ENCODE results near the gene ZNF566.
"Not testable (repeated sequence)": the region's sequence is repeated elsewhere in the genome, so short reads cannot be mapped to it uniquely, and the experiment has no call there.

ZNF566 gene

GRCh38 chr19:36489118-36489919, at the start of gene ZNF566:
ZNF566 (minus strand) TSS chr19:36489561; CDS start chr19:36476557, 13,004 bp downstream.
- peak; percentile 98 for DNase-seq

GRCh38 chr19:36528921-36529518, 39.7 kb upstream of the ZNF566 start:
- peak; percentile 34 for DNase-seq

DNA sequence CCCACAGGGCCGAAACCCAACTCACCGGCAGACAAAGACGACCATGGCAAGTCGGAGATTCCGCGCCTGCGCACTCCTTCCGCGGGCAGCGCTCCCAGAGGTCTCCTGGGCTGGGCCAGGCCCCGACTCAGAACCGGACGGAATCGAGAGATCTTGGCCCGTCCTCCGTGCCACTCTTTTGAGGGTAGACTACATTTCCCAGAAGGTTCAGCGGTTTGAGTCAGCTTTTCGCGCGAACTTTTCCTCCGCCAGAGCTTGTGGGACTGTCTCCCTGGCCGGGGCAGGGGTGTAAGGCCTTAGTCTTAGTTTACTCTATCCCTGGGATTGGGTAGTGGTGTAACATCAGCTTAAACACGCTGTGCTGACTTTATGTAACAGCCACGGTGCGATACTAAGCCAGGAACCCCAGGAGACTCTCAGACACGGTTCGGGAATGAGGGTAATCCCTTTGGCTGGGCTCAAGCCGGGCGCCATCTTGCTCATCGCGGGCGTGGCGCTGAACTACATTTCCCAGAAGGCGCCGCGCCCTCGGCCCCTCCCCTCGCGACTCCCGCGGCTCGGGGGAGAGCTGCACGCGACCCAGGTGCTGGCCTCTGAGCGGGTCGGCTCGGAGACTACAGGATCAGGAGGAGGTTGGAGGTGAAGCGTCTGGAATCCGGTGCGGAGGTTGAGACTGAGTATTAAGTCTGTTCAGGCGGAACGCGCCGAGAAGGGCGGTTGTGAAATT, 39.0 kb upstream of the ZNF566 start, which contains the start of gene ZNF260:
Gene ZNF260, minus strand, starts transcription at position 78 of the 727 bp plus-strand sequence. CDS start 13,033 bp downstream, outside the sequence.
- peak; percentile 97 for DNase-seq

DNA sequence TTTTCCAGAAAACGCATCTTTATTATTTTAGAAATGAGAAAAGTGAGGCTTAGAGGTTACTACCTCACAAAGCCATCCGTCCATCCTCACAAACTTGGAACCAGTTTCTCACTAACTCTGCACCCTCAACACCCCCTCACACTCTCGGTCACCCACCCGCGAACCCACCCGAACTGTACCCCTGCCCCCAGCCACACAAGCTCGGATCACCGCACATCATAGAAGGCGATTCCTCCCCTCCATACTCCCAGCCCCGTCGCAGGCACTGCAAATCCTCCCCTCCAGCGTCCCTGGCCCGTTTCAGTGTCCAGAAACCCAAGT, 38.5 kb upstream of the ZNF566 start:
- no peak for DNase-seq

GRCh38 chr19:36527341-36527740, 38.0 kb upstream of the ZNF566 start:
- DNase-seq, result peak; percentile 34

DNA sequence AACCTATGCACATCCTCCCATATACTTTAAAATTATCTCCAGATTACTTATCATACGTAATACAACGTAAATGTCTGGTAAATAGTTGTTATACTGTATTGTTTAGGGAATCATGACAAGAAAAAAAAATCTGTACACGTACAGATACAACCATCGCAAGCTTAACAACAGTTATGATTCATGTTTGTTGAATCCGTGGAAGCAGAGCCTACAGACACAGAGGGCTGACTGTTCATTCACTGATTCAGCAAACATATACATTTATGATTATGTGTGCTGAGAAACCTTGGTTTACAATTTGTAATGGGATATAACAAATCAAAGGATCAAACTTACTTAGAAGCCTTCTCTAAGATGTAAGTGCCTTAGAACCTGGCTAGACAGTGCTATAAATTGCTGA, 37.2 kb upstream of the ZNF566 start:
- no peak for DNase-seq

- DNase-seq, result no peak
These were observed 35.3 kb upstream of the ZNF566 start for GRCh38 chr19:36524617-36525016.

DNA sequence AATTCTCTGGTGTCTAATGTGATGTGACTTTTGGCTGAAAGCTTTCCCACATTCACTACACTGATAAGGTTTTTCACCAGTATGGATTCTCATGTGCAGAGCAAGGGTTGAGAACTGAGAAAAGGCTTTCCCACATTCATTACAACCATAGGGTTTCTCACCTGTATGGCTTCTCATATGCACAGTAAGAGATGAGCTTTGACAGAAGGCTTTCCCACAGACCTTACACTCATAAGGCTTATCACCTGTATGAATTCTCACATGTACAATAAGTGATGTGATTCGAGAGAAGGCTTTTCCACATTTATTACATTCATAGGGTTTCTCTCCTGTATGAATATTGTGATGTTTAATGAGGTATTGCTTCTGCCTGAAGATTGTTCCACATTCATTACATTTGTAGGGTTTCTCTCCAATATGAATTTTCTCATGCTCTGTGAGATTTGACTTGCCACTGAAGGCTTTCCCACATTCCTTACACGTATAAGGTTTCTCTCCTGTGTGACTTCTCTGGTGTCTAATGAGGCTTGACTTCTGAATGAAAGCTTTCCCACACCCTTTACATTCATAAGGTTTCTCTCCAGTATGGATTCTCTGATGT, 24.8 kb upstream of the ZNF566 start:
- no peak for DNase-seq

GRCh38 chr19:36508325-36508724, 19.0 kb upstream of the ZNF566 start:
- no peak for DNase-seq

GRCh38 chr19:36501973-36502372, 12.6 kb upstream of the ZNF566 start:
- no peak for DNase-seq

DNA sequence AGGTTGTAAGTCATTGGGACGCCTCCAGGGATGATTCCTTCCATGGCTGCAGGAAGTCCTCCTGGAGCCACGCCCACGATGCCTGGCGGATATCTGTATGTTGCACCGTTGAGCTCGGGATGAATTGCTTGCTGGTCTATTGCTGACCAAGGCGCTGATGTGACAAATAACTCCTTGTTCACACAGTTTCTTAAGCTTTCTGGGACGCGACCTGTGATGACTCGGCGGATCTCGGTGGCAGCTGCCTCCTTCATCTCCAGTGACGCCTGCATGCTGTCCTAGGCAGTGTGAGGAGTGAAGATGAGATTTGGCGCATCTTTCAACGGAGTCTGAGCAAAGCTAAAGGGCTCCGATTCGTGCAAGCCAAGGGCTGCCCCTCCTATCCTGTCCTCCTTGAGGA, 7.6 kb upstream of the ZNF566 start:
- DNase-seq, result no peak

DNA sequence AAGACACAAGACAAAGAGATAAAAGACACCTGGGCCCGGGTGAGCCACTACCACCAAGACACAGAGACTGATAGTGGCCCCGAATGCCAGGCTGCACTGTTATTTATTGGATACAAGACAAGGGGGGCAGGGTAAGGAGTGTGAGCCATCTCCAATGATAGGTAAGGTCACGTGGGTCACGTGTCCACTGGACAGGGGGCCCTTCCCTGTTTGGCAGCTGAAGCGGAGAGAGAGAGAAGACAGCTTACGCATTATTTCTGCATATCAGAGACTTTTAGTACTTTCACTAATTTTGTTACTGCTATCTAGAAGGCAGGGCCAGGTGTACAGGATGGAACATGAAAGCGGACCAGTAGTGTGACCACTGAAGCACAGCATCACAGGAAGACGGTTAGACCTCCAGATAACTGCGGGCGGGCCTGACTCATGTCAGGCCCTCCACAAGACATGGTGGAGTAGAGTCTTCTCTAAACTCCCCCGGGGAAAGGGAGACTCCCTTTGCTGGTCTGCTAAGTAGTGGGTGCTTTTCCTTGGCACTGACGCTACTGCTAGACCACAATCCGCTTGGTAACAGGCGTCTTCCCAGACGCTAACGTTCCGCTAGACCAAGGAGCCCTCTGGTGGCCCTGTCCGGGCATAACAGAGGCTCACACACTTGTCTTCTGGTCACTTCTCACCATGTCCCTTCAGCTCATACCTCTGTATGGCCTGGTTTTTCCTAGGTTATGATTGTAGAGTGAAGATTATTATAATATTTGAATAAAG, 3.5 kb upstream of the ZNF566 start:
- DNase-seq, result peak; percentile 65

- not testable (repeated sequence) for DNase-seq
These were observed 1.5 kb upstream of the ZNF566 start for GRCh38 chr19:36490846-36491245.

DNA sequence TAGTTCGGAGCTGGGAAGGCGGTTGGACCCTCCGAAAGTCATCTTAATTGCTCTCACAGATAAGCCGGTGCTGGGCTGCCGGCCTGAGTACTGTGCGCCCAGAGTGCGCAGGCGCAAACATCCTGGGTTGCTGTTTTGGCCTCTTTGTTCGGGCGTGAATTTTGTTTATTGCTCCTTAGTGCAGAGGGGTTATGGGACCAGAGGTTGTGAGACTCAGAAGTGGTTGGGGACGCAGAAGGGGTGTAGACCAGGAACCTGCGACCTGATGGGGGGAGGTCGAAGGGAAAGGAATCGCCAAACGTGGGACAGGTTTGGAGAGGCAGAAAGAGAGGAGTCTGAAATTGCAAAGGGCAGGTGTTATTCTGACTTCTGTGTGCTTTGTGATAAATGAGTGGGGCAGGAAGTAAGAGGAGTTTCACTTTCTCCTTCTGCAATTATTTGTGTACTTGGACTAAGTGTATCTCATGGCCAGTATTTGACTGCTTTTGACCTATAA, 607 bp upstream of the ZNF566 start:
- peak; percentile 98 for DNase-seq

GRCh38 chr19:36488846-36489117, 579 bp downstream of the ZNF566 start:
- peak; percentile 69 for DNase-seq

GRCh38 chr19:36488118-36488845, 1.1 kb downstream of the ZNF566 start:
- peak; percentile 8 for DNase-seq

DNA sequence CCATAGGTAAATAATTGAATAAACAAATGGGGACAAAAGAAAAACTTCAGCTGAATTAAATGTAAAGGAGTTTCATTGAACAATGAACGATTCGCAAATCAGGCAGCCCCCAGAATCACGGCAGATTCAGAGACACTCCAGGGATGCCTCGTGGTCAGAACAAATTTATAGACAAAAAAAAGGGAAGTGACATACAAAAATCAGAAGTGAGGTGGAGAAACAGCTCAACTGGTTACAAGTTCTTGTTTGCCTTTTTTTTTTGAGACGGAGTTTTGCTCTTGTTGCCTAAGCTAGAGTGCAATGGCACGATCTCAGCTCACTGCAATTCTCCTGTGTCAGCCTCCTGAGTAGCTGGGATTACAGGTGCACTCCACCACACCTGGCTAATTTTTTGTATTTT, 5.7 kb downstream of the ZNF566 start:
- DNase-seq, result no peak

DNA sequence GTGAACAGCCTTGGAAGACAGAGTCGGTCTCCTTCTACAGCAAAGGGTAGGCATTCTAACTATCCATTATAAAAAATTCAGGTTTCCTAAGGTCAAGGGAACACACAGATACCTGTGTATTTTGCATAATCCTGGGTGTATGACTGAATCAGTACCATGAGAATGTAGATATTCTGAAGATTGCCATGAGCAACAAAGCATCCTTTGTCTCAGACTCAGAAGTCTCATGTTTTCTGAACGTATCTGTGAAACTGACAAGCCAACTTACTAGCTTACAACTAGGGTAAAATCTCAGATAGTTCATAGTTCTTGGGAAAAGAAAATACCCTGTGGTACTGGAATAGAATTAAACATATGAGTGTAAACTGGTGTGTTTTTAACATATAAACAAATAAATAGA, 6.5 kb downstream of the ZNF566 start:
- DNase-seq, result no peak

DNA sequence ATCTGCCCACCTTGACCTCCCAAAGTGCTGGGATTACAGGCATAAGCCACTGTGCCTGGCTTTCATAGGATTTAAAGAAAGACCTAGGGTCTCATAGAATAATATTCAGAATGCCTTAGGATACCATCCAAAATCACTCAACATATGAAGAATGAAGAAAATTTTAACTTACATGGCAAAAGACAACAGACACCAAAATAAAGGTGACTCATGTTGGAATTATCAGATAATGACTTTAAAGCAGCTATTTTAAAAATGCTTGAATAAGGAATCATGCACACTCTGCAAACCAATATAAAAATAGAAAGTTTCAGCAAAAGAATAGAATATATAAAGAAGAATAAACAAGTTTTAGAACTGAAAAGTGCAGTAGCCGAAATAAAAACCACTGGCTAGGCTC, 29.3 kb downstream of the ZNF566 start:
- no peak for DNase-seq

DNA sequence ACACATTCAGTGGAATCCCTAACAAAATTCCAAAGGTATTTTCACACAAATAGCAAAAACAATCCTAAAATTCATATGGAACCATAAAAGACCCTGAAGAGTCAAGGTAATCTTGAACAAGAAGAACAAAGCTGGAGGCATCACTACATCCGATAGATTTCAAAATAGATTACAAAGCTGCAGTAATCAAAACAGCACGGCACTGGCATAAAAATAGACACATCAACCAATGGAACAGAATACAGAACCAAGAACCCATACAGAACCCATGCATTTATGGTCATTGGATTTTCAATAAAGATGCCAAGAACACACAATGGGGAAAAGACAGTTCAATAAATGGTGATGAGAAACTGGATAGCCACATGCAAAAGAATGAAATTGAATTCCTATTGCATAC, 32.5 kb downstream of the ZNF566 start:
- DNase-seq, result no peak

GRCh38 chr19:36449059-36449670, 40.2 kb downstream of the ZNF566 start:
- DNase-seq, result peak; percentile 3

- DNase-seq, result no peak
These were observed 48.0 kb downstream of the ZNF566 start for GRCh38 chr19:36441339-36441738.
